HG03460 (cell line): ENCODE results near the gene EPHB2.

Experiments used
- ATAC-seq: cut with Tn5 transposase; IDR thresholded peaks from one replicate; pipeline ENCODE4 v1.9.1; 2021; ENCODE audit not compliant: unreplicated experiment

The EPHB2 gene

DNA sequence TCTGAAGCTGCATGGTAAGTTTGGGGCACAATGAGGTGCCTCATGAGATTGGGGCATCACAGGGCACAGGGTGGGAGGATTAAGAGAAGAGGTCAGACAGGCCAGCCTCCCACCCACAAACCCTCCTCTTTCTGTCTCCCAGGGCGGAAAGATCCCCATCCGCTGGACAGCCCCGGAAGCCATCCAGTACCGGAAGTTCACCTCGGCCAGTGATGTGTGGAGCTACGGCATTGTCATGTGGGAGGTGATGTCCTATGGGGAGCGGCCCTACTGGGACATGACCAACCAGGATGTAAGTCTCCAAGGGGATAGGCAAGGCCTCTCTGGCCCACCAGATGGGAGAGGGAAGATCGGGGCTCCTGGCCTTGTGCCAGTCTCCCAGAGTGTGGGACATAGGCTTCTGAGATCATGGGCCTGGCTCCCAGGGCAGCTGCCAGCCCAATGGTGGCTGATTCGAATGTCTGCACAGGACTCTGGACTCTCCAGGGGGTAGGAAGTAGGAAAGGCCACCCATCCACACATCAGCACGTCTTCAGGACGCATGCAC, 198.3 kb downstream of the EPHB2 start:
- ATAC-seq: no peak

DNA sequence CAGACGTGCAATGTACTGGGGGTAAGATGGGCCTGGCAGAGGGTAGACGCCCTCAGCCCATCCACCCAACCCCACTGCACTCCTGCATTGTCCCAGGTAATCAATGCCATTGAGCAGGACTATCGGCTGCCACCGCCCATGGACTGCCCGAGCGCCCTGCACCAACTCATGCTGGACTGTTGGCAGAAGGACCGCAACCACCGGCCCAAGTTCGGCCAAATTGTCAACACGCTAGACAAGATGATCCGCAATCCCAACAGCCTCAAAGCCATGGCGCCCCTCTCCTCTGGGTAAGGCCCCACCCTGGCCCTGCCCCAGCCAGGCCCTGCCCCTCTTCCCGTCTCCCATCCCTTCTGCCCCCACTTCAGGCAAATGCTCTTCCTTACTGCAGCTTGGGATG, 199.6 kb downstream of the EPHB2 start:
- ATAC-seq: no peak

DNA sequence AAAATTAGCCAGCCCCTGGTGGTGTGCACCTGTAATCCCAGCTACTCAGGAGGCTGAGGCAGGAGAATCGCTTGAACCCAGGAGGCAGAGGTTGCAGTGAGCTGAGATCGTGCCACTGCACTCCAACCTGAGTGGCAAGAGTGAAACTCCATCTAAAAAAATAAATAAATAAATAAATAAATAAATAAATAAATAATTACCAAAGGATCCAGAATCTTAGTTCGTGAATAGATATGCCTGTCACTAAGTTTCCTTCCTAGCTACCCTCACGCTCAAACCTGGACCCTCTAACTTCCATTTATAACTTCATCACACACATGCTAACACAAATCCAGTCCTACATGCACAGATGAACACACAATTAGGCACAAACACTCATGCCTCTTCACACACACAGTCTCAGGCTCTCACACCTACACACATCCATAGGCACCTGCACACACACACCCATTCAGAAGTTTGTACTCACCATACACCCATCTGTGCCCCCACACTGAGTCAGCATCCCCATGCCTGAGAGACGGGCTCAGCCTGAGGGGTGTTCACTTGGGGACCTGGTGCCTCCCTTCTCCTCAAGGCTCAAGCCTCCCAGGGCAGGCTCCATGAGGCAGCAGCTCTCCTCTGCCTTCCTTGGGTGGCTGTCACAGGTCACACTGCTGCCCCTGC, 200.5 kb downstream of the EPHB2 start:
- no peak for ATAC-seq

- no peak for ATAC-seq
Observed at GRCh38 chr1:22912311-22912710, 201.7 kb downstream of the EPHB2 start.

- no peak for ATAC-seq
Observed at GRCh38 chr1:22913421-22914141, 202.9 kb downstream of the EPHB2 start.

- no peak for ATAC-seq
Observed at GRCh38 chr1:22914156-22914555, 203.5 kb downstream of the EPHB2 start.

GRCh38 chr1:22914633-22915217, 204.1 kb downstream of the EPHB2 start:
- no peak for ATAC-seq

DNA sequence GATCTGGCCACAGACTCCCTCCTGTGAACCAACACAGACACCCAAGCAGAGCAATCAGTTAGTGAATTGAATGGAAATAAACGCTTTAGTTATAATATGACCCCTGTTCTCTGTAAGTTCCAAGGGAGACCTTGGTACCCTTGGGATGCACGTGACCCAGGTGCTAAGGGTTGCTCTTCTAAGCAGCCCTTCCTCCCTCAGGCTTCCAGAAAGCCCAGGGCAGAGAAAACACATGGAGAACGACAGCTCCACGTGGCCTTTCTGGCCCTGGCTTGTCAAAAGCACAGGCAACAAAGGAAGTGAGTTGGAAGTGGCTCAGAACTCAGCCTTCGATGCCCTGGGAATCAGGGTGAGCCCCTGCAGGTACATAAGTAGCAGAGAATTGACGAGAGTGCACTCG, 204.6 kb downstream of the EPHB2 start:
- no peak for ATAC-seq

- ATAC-seq: no peak
Observed at GRCh38 chr1:22915816-22916470, 205.3 kb downstream of the EPHB2 start.

DNA sequence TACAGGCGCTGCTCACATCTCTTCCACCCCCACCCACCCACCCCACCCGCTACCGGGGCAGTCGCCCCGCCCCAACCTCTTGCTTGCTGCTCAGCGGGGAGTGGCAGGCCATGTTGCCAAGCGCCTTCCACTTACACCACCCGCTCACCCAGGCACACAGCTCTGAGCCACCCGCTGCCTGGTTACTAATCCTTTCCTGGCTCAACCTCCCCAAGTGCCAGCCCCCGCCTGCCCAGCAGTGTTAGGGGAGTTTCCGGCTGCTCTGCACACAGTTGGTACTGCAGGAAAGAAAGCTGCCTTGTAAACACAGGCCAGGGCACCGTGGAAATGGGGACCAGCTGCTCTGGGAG, 205.8 kb downstream of the EPHB2 start:
- ATAC-seq: no peak

- ATAC-seq: no peak
Observed at GRCh38 chr1:22917989-22918388, 207.3 kb downstream of the EPHB2 start.

DNA sequence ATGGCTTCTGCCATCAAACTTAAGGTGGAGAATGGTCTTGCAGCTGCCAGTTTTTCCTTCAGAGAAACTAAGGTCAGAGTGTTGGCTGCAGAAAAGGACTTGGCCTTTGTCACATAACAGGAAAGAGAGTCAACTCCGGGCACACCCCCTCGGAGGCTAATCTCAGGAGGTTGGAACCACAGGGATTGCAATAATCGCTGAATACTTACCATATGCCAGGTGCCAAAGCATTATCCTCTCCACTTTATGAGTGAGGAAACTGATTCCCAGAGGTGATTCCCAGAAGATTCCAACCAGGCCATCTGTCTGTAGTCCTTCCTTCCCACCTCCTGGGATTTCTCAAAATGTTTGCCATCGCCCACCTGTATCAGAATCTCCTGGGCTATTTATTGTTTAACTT, 208.0 kb downstream of the EPHB2 start:
- ATAC-seq: no peak

DNA sequence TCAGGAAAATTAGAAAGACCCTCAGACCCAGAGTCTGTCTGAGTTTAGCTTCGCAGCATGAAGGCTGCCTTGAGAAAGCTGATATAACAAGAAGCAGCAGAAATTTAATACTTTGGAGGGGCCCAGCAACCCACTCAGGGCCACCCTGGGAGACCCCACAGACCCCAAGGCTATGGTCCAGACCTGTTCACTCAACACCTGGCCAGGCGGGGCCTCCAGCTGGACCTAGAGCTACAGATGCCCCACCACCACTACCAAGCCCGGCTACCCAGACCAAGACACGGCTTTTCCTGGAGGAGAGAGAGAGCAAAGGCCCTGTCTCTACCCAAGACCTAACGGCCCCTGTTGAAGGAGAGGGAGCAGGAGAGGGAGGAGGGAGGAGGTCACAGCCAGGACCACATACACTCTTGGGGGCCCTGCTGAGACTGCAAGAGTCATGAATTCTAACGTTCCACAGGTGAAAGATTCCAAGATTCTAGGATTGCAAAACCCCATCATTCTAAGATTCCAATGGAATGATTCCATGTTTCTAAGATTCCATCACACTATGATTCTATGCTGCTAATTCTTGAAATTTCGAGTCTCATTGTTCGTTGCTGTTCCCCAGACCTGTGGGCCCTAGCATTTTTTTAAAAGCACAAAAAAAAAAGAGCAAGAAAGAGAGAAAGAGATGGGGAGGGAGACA, 208.8 kb downstream of the EPHB2 start:
- no peak for ATAC-seq

DNA sequence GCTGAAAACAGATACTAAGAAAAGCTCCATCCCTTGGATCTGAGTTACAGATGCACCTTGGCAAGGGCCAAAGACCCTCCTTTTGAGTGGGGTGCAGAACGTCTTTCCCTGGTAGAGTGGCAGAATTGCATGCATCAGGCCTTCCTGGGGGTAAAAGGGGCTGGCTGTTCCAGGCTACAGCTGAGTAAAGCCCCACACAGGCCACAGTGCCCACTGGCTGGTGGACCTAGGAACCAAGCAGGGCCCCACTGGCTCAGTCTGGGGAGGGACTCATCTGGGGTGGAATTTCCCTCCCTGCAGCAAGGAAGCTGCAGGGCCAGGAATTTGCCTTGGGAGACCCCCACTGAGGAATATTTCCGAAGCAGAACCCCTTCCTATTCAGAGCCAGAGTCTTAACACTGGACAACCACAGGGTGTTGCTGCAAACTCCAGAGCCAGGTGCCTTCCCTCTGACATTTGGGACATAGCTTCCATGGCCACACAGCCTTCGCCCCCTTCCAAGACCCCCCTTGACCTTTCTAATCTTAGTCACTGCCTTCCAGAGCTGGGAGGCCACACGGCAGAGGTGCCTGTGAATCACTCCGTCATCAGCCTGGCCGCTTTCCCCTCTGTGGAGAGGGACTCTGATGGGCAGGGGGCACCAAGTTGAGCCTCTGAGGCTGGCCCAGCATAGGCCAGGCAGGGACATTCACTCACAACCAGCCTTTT, 209.5 kb downstream of the EPHB2 start:
- no peak for ATAC-seq

DNA sequence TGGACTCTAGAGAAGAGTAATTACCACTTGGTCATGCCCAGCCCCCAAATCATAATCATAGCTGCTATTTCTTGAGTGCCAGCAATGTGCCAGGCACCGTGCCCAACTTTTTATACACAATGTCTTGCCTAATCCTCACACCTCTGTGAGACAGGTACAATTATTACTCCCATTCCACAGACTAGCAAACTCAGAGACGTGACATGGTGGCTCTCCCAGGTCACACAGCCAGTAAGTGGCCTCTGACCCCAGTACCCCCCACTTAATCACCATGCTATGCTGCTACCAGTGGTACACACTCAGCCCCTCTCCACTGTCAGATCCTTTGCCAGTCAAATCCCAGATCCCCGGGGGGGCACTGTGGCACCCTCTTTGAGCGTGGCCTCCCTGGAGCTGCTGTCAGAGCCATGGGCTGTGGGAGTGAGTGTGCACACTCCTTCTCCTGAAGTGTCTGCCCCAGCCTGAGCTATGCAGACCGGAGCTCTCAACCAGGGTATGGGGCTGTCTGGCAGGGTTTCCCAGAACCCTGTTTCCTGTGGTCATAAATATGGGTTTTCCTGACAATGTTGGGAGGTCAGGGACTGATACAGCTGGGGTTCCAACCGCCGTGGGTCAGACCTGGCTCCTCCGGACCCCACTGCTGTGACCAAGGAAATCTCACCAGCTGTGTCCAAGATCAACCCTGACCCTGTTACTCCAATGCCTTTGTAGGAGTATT, 210.3 kb downstream of the EPHB2 start:
- no peak for ATAC-seq

DNA sequence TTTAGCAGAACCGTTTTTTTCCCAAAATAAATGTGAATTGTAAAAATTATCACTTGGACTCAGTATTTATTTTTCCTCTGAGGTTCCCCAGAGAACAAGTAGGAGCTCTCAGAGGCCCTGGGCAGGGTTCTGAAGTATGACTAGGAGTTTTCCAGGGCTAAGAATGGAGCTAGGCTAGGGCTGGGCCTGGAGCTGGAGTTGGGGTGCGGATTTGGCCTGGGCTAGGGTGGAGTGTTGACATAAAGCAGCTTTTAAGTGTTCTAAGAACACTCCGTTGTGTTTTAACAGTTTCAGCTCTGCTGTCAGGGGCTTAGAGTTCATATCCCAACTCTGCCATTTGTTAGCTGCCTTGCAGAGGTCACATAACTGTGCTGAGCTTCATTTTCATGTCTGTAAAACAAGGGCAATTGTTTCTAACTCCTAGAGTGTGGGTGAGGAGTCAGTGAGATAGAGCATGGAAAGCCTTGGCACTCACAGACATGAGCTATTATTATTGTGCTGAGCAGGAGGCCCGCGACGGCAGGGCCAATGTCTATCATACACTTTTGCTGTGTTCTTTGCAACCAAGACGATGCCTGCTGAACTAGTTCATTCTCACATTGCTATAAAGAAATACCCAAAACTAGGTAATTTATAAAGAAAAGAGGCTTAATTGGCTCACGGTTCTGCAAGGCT, 210.9 kb downstream of the EPHB2 start:
- no peak for ATAC-seq

DNA sequence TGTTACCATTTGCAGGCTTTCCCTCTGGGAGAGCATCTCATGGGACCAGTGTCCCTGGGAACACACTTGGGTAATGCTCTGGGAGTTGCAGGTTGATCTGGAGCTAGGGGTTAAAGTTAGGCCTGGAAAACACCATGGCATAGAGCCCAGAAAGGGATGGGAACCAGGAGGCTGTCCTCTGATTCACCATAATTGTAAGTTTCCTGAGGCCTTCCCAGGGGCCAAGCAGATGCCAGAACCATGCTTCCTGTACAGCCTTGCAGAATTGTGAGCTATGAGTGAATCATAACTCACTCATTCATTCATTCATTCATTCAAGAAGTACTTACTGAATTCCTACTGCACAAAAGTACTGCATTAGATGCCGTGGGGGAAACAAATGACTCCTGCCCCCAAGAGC, 212.0 kb downstream of the EPHB2 start:
- ATAC-seq: no peak

GRCh38 chr1:22925111-22925510, 214.5 kb downstream of the EPHB2 start:
- ATAC-seq: no peak

DNA sequence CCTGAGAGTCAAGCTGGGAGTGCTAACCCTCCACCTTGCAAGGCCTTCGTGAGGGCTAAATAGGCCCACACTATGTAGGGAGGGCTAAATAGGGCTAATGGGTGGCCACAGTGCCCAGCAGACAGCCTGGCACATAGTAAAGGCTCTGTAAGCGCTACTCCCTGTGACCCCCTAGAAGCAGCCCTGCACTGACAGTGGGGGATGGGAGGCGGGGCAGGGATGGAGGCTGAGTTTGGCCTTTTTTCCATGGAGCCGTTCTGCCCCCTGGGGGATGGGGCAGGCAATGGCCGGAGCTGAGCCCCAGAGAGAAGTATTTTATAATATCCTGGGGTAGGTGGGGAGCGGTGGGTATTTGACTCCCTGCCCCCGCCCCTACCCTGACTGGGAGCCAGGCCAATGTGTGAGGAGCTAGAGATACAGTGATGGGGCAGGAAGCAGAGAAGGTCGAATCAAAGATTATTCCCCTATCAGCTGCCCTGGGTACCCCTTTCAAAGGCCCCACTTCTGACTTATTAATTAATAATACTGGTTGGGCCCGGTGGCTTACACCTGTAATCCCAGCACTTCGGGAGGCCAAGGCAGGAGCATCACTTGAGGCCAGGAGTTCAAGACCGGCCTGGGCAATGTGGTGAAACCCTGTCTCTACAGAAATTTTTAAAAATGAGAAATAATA, 219.7 kb downstream of the EPHB2 start:
- ATAC-seq: no peak
